ENCODE results near the gene ICOS. TPM values are rescaled to one million over a fixed set of nuclear protein-coding genes. Genes with fewer than 3 reads are reported as not detected.

Gene ICOS
- total RNA-seq, 4 donors from 2014 or later = 0.17 to 0.49 (median 0.19) TPM; not detected in 1

DNA sequence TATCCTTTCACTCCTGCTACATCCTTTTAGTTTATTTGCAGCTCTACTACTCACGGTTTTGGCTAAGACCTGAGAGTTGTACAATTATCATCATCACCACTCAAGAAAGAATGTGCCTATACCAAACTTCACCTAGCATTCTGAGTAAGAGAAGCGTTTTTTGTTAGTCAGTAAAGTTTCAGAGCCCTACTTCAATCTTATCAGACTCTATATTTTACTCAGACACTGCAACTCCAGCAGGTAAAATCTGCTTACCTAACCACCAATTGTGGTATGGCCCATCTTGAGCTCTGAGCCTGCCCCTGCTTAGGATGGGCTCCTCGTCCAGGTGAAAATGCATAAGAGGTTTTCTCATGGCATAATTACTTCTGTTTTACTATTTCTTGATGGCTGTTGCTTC, 37.1 kb downstream of the ICOS start:
- TF ChIP-seq, protein P1, sequence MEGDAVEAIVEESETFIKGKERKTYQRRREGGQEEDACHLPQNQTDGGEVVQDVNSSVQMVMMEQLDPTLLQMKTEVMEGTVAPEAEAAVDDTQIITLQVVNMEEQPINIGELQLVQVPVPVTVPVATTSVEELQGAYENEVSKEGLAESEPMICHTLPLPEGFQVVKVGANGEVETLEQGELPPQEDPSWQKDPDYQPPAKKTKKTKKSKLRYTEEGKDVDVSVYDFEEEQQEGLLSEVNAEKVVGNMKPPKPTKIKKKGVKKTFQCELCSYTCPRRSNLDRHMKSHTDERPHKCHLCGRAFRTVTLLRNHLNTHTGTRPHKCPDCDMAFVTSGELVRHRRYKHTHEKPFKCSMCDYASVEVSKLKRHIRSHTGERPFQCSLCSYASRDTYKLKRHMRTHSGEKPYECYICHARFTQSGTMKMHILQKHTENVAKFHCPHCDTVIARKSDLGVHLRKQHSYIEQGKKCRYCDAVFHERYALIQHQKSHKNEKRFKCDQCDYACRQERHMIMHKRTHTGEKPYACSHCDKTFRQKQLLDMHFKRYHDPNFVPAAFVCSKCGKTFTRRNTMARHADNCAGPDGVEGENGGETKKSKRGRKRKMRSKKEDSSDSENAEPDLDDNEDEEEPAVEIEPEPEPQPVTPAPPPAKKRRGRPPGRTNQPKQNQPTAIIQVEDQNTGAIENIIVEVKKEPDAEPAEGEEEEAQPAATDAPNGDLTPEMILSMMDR (IDR thresholded peaks at IDR 0.05; ENCODE audit: low read depth) = no peak

- TF ChIP-seq, protein P1 (IDR thresholded peaks at IDR 0.05; ENCODE audit: low read depth) = no peak
Measured at GRCh38 chr2:203975912-203976311, 39.3 kb downstream of the ICOS start.

GRCh38 chr2:203982276-203982675, 45.7 kb downstream of the ICOS start:
- TF ChIP-seq, protein P1 (IDR thresholded peaks at IDR 0.05; ENCODE audit: low read depth) = no peak

DNA sequence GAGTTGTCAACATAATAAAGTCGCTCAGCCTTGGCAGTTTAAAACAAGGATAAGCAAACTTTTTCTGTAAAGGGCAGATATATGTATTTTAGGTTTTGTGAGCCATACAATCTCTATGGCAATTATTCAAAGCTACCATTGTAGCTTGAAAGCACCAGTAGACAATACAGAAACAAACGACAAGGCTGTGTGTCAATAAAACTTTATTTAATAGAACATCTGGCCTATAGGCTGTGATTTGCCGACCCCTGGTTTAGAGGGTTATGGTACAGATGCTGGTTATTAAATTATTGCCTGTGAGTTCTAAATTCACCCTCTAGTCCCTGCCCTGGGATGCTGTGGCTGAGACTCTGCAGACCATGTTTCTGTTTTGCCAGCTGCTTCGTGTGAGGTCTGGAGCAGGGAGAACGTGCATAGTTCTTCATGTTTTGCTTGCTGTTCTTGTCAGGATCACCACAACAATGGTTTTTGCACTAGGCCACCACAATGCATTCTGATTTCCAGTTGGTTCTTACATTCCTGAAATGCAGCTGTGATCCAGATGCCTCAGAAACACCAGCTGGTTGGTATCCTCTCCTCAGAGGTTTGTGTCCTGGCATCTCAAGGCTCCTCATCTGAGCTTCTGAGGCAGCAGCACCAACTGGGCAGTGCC, 46.6 kb downstream of the ICOS start:
- TF ChIP-seq, protein P1 (IDR thresholded peaks at IDR 0.05; ENCODE audit: low read depth) = no peak

GRCh38 chr2:203987959-203988358, 51.4 kb downstream of the ICOS start:
- TF ChIP-seq, protein P1 (IDR thresholded peaks at IDR 0.05; ENCODE audit: low read depth) = no peak

- TF ChIP-seq, protein P1 (IDR thresholded peaks at IDR 0.05; ENCODE audit: low read depth) = no peak
Measured at GRCh38 chr2:203988500-203989260, 52.1 kb downstream of the ICOS start.

DNA sequence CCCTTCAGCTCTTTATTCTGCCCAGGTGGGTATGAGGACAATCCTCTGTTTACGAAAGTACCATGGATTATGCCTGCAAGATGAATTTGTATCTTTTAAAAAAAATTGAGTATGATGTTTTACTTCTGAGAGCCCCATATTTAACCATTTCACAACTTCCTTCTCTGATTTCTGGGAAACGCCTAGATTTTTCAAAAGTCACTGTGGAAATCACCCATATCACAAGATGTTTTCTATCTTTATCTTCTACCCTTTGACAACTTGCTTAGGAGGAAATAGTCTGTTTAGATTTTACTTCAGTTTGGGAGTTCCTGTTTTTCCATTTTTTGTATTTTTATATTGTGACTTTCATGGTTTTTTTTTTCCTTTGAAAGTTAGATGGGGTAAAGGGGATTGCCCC, 53.0 kb downstream of the ICOS start:
- TF ChIP-seq, protein P1 (IDR thresholded peaks at IDR 0.05; ENCODE audit: low read depth) = no peak
